Right lobe of liver (tissue), 6 donors: ENCODE data around the gene KCND2. TPM values are rescaled to one million over a fixed set of nuclear protein-coding genes. Genes with fewer than 3 reads are reported as not detected.

Experiments
- ATAC-seq, 4 donors: fragments of 200-7000 bp; cut with Tn5 transposase; one replicate each; pipeline ENCODE4 v1.9.1; 2020; ENCODE audit warnings: mild to moderate bottlenecking in 4 of 4, moderate library complexity in 4 of 4
- DNase-seq, 3 donors: peaks; one replicate each; pipeline ENCODE4 v3.0.0-alpha.2; 2020
- H3K27ac ChIP-seq, 3 donors: fragments of 200-600 bp; one replicate each; pipeline ENCODE4 v1.8.0; 2022
- H3K27me3 ChIP-seq, 2 donors: fragments of 200-600 bp; one replicate each; pipeline ENCODE4 v1.8.0; 2022
- H3K36me3 ChIP-seq, 4 donors: fragments of 200-600 bp; sonication (generic) in 1 of 4; one replicate each; pipeline versions ENCODE4 v1.5.1 to v1.8.0; 2017 to 2022; ENCODE audit warnings: control low read depth in 1 of 4
- H3K4me1 ChIP-seq, 4 donors: fragments of 200-600 bp; sonication (generic) in 1 of 4; one replicate each; pipeline versions ENCODE4 v1.5.1 to v1.8.0; 2017 to 2022; ENCODE audit warnings: control low read depth in 1 of 4
- H3K4me3 ChIP-seq, 3 donors: fragments of 200-600 bp; one replicate each; pipeline ENCODE4 v1.8.0; 2022
- H3K9me3 ChIP-seq, 4 donors: fragments of 200-600 bp; sonication (generic) in 1 of 4; one replicate each; pipeline versions ENCODE4 v1.5.1 to v1.8.0; 2017 to 2022; ENCODE audit warnings: control low read depth in 1 of 4
- CTCF ChIP-seq, 4 donors: fragments of 200-600 bp in 3 of 4; fragments of 450-650 bp in 1 of 4; IDR thresholded peaks; one replicate each; pipeline versions ENCODE4 v1.5.1 to v1.8.0; 2016 to 2022; ENCODE audit warnings: antibody characterized with exemption in 4 of 4, mild to moderate bottlenecking in 2 of 4
- POLR2A ChIP-seq: fragments of 450-650 bp; IDR thresholded peaks from one replicate; pipeline ENCODE4 v1.6.1; 2017; ENCODE audit warnings: antibody characterized with exemption, mild to moderate bottlenecking
- WGBS: methylation state at CpG from one replicate; pipeline ENCODE4 v1.1.6; 2018; ENCODE audit warnings: low coverage, low lambda C conversion rate; ENCODE audit not compliant: insufficient coverage; ENCODE audit errors: missing lambda C conversion rate; 5-methylcytosine and 5-hydroxymethylcytosine counted together
- intact Hi-C, 2 donors: fragments of 100-400 bp; cut with DNase I; formaldehyde crosslinking; loops; one replicate each; pipeline versions ENCODE4 v1.11.2 to v1.14.1; 2022
- total RNA-seq, 6 experiments: library from RNA; depleted of rRNA in 2 of 6; stranded (reverse); fragments of >200 nt in 2 of 6; fragmentation: NEBNext Ultra II Directional in 3 of 6; extraction: Animal tissue kit (Norgen Biotek cat#: 25700) in 3 of 6; gene quantifications; one replicate each; pipeline versions ENCODE4 v1.1.0 to v1.2.4, GENCODE V29; 2016 to 2023
- donor health status: DM: no; HTN: yes; CAD: no.
- donor health status: DM: no; HTN: no; CAD: no.
- donor health status: DM: no; HTN: no; CAD: no.
- donor health status: DM: no; HTN: yes; CAD: no.
- donor health status: DM: no; HTN: yes; CAD: no.

KCND2 gene
- total RNA-seq, 6 experiments from 2014 or later: 0.04 to 0.49 TPM; not detected in 4

- WGBS: 74% methylated on average over 3 of the region's 3 CpGs
- Histone ChIP-seq H3K27ac (no peak overlapping the region), H3K27me3 (peaks cover 0 to 6% of the 10 kb centered on the region in 2 donors), H3K9me3 (no peaks in the 10 kb centered on the region), H3K4me3 (no peak overlapping the region), H3K4me1 (no peaks in the 10 kb centered on the region), H3K36me3 (no peaks in the 10 kb centered on the region)
- intact Hi-C loops: no loop called here
- TF ChIP-seq CTCF (IDR thresholded peaks at IDR 0.05) (no peak), POLR2A (no peak)
- DNase-seq (no peak), ATAC-seq (no peak)
These were observed 442.0 kb downstream of the KCND2 start for GRCh38 chr7:120714945-120715344.

DNA sequence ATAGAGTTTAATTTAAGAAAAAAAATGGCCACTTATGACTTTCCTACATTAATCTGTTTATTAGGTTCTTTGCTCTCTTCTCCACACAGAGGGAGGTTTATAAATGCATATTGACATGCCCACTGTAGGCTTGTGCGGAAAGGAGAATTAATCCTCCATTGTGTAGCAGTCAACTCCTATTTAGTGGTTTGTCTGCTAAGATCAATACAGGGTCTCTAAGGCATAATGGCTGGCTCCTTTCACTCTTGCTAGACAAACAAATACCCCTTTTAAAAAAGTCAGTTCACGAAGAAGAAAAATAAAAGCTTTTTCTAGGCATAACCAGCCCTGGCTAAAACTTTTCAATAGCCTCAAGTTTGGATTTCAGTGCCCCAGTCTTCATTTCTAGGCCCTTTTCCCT is 443.3 kb downstream of the KCND2 start:
- Histone ChIP-seq H3K36me3 (no peaks in the 10 kb centered on the region), H3K27ac (no peak overlapping the region), H3K9me3 (no peaks in the 10 kb centered on the region), H3K4me3 (no peak overlapping the region), H3K4me1 (no peaks in the 10 kb centered on the region), H3K27me3 (peaks cover 0 to 6% of the 10 kb centered on the region in 2 donors)
- no peak for ATAC-seq
- 36% methylated on average over 2 of the region's 2 CpGs for WGBS
- intact Hi-C loops: no loop called here
- TF ChIP-seq CTCF (IDR thresholded peaks at IDR 0.05) (no peak), POLR2A (no peak)
- DNase-seq: no peak

- peaks cover 0 to 6% of the 10 kb centered on the region in 2 donors for H3K27me3 ChIP-seq
- TF ChIP-seq POLR2A (no peak), CTCF (IDR thresholded peaks at IDR 0.05) (no peak)
- intact Hi-C loops: no loop called here
- H3K9me3 ChIP-seq: no peaks in the 10 kb centered on the region
- no peaks in the 10 kb centered on the region for H3K4me1 ChIP-seq
- DNase-seq: no peak
- no peak for ATAC-seq
- H3K27ac ChIP-seq: no peak overlapping the region
- 72% methylated on average over 4 of the region's 4 CpGs for WGBS
- H3K4me3 ChIP-seq: no peak overlapping the region
- H3K36me3 ChIP-seq: no peaks in the 10 kb centered on the region
These were observed 444.2 kb downstream of the KCND2 start for GRCh38 chr7:120717166-120717565.

DNA sequence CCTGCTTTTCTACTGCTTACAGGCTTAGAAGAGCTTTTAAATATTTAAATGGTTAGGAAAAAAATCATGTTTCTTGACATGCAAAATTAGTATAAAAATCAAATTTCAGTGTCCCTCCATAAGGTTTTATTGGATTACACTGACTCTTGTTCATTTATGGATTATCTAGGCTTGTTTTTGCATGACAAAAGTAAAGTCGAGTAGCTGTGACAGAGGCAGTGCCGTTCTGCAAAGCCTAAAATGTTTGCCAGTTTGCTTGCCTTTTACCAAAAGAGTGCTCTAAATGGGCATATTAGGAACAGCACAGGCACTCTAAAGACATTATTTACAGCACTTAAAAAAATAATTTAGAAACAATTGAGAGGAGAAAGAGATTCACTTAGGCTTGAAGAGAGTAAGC is 445.4 kb downstream of the KCND2 start:
- H3K9me3 ChIP-seq: no peaks in the 10 kb centered on the region
- TF ChIP-seq POLR2A (no peak), CTCF (IDR thresholded peaks at IDR 0.05) (no peak)
- H3K4me1 ChIP-seq: no peaks in the 10 kb centered on the region
- ATAC-seq: no peak
- no peak for DNase-seq
- no peak overlapping the region for H3K27ac ChIP-seq
- no peaks in the 10 kb centered on the region for H3K36me3 ChIP-seq
- intact Hi-C loops: no loop called here
- peaks cover 0 to 6% of the 10 kb centered on the region in 2 donors for H3K27me3 ChIP-seq
- 73% methylated on average over 2 of the region's 2 CpGs for whole genome bisulfite sequencing
- no peak overlapping the region for H3K4me3 ChIP-seq

GRCh38 chr7:120720317-120720716 is 447.3 kb downstream of the KCND2 start:
- DNase-seq: no peak

More at GRCh38 chr7:120720317-120720716, 447.3 kb downstream of the KCND2 start:
- intact Hi-C loops: no loop called here
- Histone ChIP-seq H3K4me1 (peaks cover 0 to 5% (median 0%) of the 10 kb centered on the region in 4 donors), H3K9me3 (no peaks in the 10 kb centered on the region), H3K36me3 (no peaks in the 10 kb centered on the region), H3K27ac (no peak overlapping the region), H3K27me3 (peaks cover 0 to 6% of the 10 kb centered on the region in 2 donors), H3K4me3 (no peak overlapping the region)
- 79% methylated on average over 2 of the region's 2 CpGs for WGBS
- TF ChIP-seq POLR2A (no peak), CTCF (IDR thresholded peaks at IDR 0.05) (no peak)
- no peak for ATAC-seq
